ENCODE measurements around the gene HSPA12A.
A peak's percentile ranks its signal among the peaks of the same experiment; 100 is the strongest.

HSPA12A gene

GRCh38 chr10:116691635-116692034 lies 50.7 kb downstream of the HSPA12A start:
- DNase-seq (ENCODE audit: low read depth, low spot score) = no peak
- no peak for TF ChIP-seq CTCF (IDR thresholded peaks at IDR 0.05; ENCODE audit: insufficient read depth, low read length, missing control alignments)
- no peak overlapping the region for H3K4me3 ChIP-seq (ENCODE audit: low read depth, low read length)
- POLR2A ChIA-PET = no interaction called here
- CTCF ChIA-PET = interaction anchor here (0.7 to 19.6 kb wide), 9 partner anchors 9 to 525 kb away, joined by 3 to 658 read pairs (median 5); no protein-coding TSS in a partner anchor

- ChIA-PET POLR2A (no interaction called here), CTCF (interaction anchor here (0.6 to 19.6 kb wide), 9 partner anchors 8 to 484 kb away, joined by 3 to 658 read pairs (median 4); no protein-coding TSS in a partner anchor)
- peak; percentile 2 for TF ChIP-seq CTCF (IDR thresholded peaks at IDR 0.05; ENCODE audit: insufficient read depth, low read length, missing control alignments)
- no peak for DNase-seq (ENCODE audit: low read depth, low spot score)
- H3K4me3 ChIP-seq (ENCODE audit: low read depth, low read length) = no peak overlapping the region
Measured at GRCh38 chr10:116690356-116691322, 51.7 kb downstream of the HSPA12A start.

DNA sequence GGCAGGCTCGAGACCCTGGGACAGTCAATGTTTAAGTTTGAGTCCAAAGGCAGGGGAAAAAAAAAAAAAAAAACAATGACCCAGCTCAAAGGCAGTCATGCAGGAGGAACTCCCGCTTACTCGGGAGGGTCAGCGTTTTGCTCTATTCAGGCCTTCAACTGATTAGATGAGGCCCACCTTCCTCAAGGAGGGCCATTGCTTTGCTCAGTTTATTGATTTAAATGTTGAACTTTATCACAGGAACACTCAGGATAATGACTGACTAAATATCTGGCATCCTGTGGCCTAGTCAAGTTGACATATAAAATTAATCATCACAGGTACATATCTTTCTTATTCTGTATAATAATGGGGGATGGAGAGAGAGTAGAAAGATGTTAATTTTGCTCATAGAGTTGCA lies 52.6 kb downstream of the HSPA12A start:
- no peak for TF ChIP-seq CTCF (IDR thresholded peaks at IDR 0.05; ENCODE audit: insufficient read depth, low read length, missing control alignments)
- DNase-seq (ENCODE audit: low read depth, low spot score) = no peak
- CTCF ChIA-PET = interaction anchor here (1.1 to 19.6 kb wide), 3 partner anchors 13 to 107 kb away, joined by 4 to 658 read pairs (median 7); no protein-coding TSS in a partner anchor
- POLR2A ChIA-PET = no interaction called here
- H3K4me3 ChIP-seq (ENCODE audit: low read depth, low read length) = no peak overlapping the region

DNA sequence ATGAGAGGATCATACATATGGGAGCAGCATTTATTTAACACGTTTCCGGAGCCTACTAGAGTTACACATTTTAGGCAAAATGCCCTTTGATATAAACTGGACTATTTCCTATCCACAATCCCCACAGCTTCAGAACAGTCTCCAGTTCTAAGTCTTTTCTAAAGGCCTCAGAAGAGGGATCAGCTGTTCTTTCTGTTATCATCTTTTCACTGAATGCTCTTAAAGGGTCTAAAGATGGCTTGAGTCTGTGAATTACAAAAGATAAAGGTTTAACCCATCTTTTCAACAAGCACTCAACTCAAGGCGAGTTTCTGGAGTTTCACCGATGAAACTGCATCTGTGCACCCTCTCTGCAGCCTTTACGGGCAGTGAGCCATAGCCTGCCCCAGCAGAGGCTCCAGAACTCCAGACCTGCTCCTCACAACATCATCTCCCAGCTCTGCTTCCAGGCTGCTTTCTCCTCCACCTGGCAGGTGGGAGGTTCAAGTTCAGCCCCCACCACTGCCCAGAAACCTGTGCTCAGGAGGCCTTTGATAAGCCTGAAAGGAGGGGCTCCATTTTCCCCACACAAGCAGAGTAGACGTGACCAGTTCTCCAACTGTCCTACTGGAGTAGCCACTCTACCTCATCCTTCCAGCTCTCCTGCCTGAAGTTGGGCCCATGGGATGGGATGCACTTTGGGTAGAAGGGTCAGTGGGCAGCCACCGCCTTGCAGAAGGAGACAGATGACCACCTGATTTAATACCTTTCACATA lies 53.4 kb downstream of the HSPA12A start:
- TF ChIP-seq CTCF (IDR thresholded peaks at IDR 0.05; ENCODE audit: insufficient read depth, low read length, missing control alignments) = no peak
- ChIA-PET POLR2A (interaction anchor here (0.8 to 1.1 kb wide), 2 partner anchors 16 to 99 kb away, joined by 3 read pairs; no protein-coding TSS in a partner anchor), CTCF (interaction anchor here (0.8 to 19.6 kb wide), 13 partner anchors 10 to 632 kb away, joined by 3 to 658 read pairs (median 5); partner anchors contain the start of gene HSPA12A)
- DNase-seq (ENCODE audit: low read depth, low spot score) = no peak
- no peak overlapping the region for H3K4me3 ChIP-seq (ENCODE audit: low read depth, low read length)

- POLR2A ChIA-PET = interaction anchor here (0.8 to 1.1 kb wide), 4 partner anchors 17 to 100 kb away, joined by 3 read pairs; no protein-coding TSS in a partner anchor
- CTCF ChIA-PET = interaction anchor here (0.8 to 19.6 kb wide), 14 partner anchors 11 to 632 kb away, joined by 3 to 658 read pairs (median 5); partner anchors contain the start of gene HSPA12A
- DNase-seq (ENCODE audit: low read depth, low spot score) = no peak
- peak overlapping the region; percentile 29; the same call in 1 of the 2 replicates for H3K4me3 ChIP-seq (ENCODE audit: low read depth, low read length)
- no peak for TF ChIP-seq CTCF (IDR thresholded peaks at IDR 0.05; ENCODE audit: insufficient read depth, low read length, missing control alignments)
Measured at GRCh38 chr10:116688241-116688711, 54.1 kb downstream of the HSPA12A start.

Measured in AG04449 (cell line).